ENCODE data around the gene LPAR3.
A peak's percentile ranks its signal among the peaks of the same experiment; 100 is the strongest.

LPAR3 gene

GRCh38 chr1:84823991-84824390, 69.0 kb downstream of the LPAR3 start:
- DNase-seq, result no peak

- DNase-seq, result no peak
Observed at GRCh38 chr1:84823511-84823910, 69.5 kb downstream of the LPAR3 start.

DNA sequence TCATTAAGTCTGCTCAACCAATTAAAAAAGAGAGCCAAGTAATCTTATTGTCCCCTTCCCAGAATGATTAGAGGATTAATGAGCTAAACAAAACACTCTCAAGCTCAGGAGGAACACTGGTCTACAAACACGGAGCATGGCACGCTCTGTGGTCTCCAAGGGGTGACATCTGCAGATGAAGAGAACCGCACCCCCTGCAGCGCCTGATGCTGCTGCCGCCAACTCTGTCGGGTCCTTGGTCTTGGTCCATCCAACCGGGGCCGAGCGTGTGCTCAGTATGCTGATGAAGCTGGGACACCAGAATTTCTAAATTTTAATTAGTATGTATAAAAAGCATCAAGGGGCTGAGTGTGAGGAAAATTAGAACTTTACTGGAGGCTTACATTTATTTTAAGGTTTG, 82.7 kb downstream of the LPAR3 start:
- no peak for DNase-seq

- no peak for DNase-seq
Observed at GRCh38 chr1:84809023-84809422, 84.0 kb downstream of the LPAR3 start.

- DNase-seq, result no peak
Observed at GRCh38 chr1:84803604-84804003, 89.4 kb downstream of the LPAR3 start.

DNA sequence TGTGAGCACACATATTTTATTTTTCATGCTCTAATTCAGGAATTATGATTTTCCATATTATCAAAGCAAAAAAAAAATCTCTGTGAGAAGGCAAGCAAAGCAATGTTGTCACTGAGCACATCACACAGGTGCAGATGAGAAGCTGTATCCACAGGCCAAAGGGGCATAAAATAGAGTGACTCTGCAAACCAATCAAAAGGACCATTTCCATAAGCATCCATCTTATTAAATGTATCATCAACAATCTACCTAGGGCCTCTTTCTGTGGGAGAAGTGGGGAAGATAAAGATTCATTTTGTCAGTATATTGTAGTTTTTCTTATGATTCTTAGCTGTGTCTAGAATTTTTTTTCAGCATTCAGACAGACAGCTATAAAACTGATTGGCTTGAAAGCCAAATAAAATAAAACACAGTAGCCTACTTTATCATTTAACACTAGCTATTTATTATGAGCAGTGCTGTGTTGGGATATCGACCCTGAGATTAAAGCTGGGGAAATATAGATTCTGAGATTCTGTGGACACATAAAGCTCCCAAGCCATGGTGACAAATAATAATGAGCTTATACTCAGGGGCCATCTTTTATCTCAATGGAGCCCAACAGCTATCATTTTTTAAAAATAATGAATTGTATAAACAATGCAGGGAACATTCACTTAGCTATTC, 90.3 kb downstream of the LPAR3 start:
- DNase-seq, result no peak

GRCh38 chr1:84800090-84801073, 92.6 kb downstream of the LPAR3 start:
- no peak for DNase-seq

DNA sequence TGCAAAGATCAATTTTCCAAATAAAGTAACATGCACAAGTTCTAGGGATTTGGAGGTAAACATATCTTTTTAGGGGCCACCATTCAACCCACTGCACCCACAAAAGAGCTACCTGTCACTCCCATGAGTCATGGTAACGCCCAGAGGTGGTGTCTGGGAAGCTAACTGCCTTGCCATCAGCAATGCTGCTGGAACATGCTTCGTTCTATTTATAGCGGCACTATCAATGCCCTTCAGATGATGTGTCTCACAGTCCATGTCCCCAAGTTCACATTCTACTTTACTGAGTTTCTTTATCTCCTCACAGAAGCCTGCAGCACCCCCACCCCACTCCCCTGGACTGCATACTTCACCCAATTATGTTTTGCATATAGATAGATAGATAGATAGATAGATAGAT, 95.4 kb downstream of the LPAR3 start:
- no peak for DNase-seq

DNA sequence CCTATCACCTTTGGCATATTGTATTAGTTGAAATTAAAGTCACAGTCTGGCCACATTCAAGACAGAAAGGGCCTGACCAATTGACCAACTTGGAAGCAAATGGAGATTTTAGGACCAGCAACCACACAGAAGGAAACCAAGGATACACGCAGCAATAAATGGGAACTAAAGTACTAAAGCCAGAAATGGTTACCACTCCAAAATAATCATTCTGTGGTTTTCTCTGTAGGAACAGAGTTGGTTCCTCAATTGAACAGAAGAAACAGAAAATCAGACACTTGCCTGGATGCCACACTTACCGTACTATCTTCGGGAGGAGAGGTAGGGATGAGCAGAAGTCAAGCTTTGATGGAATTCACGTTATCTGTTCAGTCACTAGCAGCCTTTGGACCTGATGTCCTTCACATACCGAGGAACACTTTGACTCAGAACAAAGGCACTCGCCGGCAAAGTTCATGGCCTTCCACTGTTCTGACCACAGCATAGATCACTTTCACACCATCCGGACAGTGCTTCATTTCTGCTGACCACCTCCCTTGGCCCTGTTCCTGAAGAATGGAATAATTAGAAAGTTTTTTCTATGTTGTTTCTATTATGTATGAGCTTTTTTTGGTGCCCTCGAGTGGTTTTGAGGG, 96.9 kb downstream of the LPAR3 start:
- DNase-seq, result no peak

DNA sequence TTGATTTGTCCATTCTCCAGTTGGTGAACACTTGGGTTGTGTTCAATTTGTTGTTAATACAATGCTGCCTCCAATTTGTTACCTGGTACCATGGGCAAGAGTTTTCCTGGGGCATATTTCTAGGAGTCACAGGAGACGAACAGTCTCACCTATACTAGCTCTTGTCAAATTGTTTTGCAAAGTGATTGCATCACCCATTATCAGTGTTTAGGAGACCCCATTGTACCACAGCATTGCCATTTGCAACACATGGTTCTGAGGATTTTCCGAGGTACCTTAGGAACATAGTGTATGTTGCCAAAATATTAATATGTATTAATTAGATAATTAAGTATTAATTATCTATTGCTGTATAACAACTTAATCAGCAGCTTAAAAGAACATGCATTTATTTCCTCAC, 97.8 kb downstream of the LPAR3 start:
- DNase-seq, result no peak

DNA sequence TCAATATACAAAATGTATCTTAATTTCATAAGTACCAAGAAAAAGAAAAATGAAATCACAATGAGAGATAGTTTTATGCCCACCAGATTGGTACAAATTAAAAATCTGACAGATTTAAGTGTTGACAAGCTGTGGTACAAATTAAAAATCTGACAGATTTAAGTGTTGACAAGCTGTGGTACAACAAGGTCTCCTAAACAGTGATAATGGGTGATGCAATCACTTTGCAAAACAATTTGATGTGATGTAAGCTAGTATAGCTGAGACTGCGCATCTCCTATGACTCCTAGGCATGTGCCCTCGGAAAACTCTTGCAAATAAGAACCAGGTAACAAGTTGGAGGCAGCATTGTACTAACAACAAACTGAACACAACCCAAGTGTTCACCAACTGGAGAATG, 100.6 kb downstream of the LPAR3 start:
- DNase-seq, result no peak

DNA sequence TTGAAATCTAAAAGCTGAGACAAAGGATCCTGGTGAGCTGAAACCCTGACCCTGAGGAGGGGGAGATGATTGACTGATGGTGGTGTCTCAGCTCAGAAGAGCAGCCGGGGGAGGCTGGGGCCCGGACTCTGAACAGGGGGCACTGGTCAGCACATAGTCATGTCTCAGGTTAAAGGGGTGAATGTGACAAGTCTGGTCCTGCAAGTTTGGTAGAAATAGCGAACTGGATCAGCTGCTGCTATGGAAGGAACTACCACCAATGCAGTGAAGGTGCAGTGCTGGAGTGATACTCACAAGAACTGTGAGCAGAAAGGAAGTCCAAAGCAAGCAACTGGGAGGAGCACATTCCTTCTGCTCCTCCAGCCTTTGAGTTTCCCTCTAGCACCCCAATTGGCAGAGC, 104.0 kb downstream of the LPAR3 start:
- DNase-seq, result no peak

DNA sequence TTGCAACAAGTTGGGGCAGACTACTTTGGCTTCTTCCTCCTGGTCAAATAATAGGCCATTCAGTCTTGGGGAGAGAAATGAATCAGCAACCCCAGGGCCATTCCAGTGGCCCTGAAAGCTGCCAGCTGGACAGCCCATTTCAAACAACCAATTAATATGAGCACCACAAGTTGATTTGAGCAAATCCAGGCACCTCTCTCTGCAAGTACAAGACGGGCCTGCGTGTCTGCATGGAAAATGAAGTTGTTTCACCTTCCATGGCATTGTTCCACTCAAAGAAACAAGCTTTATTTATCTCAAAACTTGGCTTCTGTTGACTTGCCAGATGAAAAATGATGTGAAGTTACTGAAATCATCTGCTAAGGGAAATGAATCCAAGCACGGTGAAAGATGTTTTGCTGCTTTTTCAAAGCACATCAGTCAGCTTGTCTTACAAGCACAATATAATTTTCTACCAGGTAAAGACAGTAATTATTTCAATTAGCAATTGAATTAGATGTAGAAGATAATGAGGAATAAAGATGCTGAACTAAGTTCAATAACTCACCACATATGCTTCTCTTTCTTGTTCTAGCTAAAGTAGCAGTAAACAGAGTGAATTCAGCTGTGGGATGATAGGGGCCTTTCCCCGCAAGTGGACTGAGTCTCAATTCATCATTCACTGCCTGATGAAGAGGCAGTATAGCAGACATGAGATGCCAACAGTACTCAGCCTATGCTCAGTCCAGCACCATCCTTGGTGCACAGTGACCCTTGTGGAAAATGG, 107.6 kb downstream of the LPAR3 start:
- DNase-seq, result no peak

DNA sequence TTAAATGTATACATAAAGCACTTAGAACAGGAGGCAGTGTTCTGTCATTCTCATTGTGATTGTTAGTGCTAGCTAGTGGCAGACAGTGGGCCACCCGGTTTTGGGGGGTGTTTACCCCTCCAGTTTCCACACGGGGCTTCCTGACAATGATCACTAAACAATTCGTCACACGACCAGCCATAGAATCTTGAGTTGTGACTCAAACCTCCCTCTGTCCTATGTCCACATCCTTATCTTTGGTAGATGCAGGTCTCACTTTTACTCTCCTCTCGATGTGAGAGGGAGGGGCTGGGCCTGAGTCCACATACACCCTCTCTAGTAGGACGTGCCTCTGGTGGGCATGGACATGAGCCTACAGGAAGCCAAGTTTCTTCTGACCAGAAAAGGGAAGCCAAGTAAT, 110.1 kb downstream of the LPAR3 start:
- DNase-seq, result no peak

- peak; percentile 84 for DNase-seq
Observed at GRCh38 chr1:84781946-84782771, 110.8 kb downstream of the LPAR3 start.

GRCh38 chr1:84780000-84780716, 112.8 kb downstream of the LPAR3 start:
- no peak for DNase-seq

DNA sequence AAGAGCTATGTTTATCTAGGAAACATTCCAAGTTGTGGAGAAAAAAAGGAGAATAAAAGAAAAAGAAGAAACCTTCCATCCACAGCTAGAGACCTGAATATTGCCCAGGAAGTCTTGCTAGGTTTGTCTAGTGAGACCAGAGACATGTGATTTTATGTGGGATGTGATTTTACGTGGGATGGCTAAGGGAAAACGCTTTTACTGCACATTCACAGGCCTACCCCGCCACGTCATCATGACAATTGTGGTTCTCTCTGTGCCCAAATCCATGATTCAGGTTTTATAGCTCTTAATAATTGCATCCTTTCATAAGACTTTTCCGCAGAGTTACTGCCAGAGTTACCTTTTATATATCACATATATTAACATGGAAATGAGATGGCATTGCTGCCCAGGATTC, 116.4 kb downstream of the LPAR3 start:
- no peak for DNase-seq

DNA sequence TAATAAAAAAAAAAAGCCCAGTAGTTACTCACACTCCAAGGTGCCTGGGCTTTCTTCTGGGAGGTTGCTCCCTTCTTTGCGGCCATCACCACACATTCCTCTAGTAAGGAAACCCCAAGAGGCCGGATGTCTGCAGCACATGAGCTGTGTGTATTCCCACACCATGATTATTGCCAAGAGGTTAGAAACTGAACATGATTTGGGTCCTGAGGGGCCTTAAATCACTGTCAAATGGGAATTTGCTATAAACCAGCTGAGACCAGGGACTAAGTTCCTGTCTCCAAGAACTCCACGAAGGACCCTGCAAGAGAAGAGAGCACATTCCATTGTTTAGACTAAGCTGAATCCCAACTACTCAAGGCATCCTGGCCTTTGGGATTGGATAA, 117.5 kb downstream of the LPAR3 start:
- DNase-seq, result no peak

GRCh38 chr1:84774669-84775534, 118.1 kb downstream of the LPAR3 start:
- no peak for DNase-seq

DNA sequence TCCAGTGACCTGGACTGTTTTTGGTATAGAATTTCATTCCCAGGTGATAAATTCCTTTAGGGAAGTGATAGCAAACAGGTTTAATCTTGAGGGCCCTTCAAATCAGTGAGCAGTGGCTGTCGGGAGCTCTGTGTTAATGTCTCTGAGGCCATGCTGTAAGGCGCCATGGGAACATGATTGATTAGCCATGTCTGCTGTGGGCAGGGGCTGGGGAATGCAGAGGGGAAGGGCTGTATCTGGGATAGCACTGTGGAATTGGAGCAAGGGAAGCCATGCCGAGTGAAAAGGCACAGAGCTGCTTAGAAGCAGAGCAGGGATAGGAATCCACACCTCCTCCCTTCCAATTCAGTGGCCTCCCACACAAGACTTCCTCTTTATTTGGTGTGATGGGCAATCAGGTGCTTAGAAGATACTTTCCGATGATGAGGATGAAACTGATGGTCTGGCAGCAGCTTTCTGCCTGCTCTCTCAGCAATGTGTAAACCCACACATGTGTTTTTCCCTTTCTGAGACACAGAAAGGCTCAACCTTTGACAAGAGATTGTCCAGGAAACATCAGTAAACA, 119.0 kb downstream of the LPAR3 start:
- no peak for DNase-seq
